Smooth muscle cell of the umbilical artery (primary cell): ENCODE measurements around the gene ANKRD42. TPM values are rescaled to one million over a fixed set of nuclear protein-coding genes. Genes with fewer than 3 reads are reported as not detected.

Experiments used
- total RNA-seq: library from RNA; depleted of rRNA; stranded (reverse); fragments of >200 nt; gene quantifications from 2 replicates; pipeline ENCODE4 v1.2.3, GENCODE V29; 2014

The ANKRD42 gene
- 13.3 and 17.8 TPM in 2 replicates for total RNA-seq

GRCh38 chr11:83193315-83194280 is at the start of gene ANKRD42:
ANKRD42 (plus strand) TSS chr11:83193712; CDS start chr11:83194671, 959 bp downstream.

GRCh38 chr11:83156996-83157593 is 36.4 kb upstream of the ANKRD42 start, which contains the start of gene PCF11:
PCF11 (plus strand) TSS chr11:83157131; CDS start chr11:83157440, 309 bp downstream.

DNA sequence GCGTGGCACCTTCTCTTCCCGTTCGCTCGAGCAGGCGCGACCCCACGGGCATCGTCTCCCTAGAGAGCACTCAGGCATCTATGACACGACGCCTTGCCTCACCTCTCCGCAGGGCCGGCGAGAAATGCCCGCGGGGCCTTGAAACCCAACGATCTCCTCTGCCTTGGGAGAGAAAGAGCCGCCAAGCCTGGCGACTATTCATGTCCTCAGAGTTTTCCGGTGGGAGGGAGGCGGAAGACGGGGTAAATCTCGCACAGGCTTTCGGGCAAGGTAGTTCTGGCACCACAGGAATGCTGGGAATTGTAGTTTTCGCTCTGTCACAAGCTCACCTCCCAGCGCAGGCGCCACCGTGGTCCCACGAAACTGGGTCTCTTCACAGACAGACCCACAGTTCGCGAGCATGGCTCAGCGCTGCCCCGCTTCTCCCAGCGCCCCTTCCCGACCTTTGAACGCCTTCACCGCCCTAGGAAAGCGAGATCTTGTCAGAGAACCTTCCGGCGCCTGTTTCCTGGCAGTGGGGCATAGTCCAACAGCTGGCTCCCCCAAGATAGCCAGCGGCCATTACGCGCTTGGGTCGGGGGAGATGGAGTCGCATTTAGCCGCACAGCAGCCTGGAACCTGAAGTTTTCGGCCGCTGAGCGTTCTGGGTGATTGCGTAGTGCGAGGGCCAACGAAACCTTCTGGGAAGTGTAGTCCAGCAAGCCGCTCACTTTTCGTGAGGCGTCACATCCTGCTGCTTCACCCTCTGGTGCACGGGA is 92.4 kb downstream of the ANKRD42 start, which contains the start of gene CCDC90B:
Gene CCDC90B (minus strand): TSS at position 597 of the 758 bp plus-strand sequence. CDS start 395 bp downstream, at position 202.

Other genes with a start within 250 kb of the ANKRD42 start
- gene RAB30, start 121.8 kb upstream of the ANKRD42 start, total RNA-seq, result 13.1 and 25.8 TPM in 2 replicates
- 36.2 and 42.8 TPM in 2 replicates for gene PCF11, start 36.6 kb upstream of the ANKRD42 start, total RNA-seq
- gene CCDC90B, start 92.7 kb downstream of the ANKRD42 start, total RNA-seq, result 64.2 and 76.0 TPM in 2 replicates